ENCODE data around the gene TCF3.
"Not testable (repeated sequence)": the region's sequence is repeated elsewhere in the genome, so short reads cannot be mapped to it uniquely, and the experiment has no call there.

Gene TCF3

DNA sequence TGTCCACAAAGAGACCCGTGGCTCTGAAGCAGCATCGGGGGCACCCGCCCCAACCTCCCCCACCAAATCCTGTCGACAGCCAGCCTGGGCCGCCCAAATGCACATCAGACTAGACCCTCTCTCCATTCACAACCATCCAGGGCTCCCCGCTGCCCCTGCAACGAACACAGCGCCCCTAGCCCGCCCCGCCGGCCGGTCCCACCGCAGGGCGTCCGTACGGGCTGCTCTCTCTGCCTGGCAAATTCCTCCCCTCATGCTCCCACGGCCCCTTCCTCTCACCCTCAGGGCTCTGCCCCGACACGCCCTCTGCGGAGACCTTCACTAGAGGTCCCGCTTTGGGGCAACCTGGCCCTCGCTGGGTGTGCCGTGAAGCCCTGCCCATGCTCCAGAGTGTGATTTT lies 7.1 kb downstream of the TCF3 start:
- peaks cover 0 to 73% (median 32%) of the 10 kb centered on the region in 5 donors for H3K36me3 ChIP-seq (ENCODE audit: control insufficient read depth in 5 of 5, insufficient read depth in 5 of 5, low read length in 5 of 5)
- peaks cover 0 to 4% (median 2%) of the 10 kb centered on the region in 5 donors for H3K4me1 ChIP-seq (ENCODE audit: control insufficient read depth in 5 of 5, insufficient read depth in 5 of 5, low read length in 5 of 5)
- no peak overlapping the region for H3K9ac ChIP-seq (ENCODE audit: low read length in 5 of 5)
- H3K27ac ChIP-seq (ENCODE audit: low read depth, low read length), result no peak overlapping the region
- no peaks in the 10 kb centered on the region for H3K9me3 ChIP-seq (ENCODE audit: control insufficient read depth in 5 of 5, low read length in 5 of 5)
- no peak overlapping the region for H3K4me3 ChIP-seq (ENCODE audit: low read depth in 1 of 5, low read length in 5 of 5)
- H3K27me3 ChIP-seq (ENCODE audit: control insufficient read depth in 5 of 5, insufficient read depth in 4 of 5, low read length in 5 of 5), result no peaks in the 10 kb centered on the region

DNA sequence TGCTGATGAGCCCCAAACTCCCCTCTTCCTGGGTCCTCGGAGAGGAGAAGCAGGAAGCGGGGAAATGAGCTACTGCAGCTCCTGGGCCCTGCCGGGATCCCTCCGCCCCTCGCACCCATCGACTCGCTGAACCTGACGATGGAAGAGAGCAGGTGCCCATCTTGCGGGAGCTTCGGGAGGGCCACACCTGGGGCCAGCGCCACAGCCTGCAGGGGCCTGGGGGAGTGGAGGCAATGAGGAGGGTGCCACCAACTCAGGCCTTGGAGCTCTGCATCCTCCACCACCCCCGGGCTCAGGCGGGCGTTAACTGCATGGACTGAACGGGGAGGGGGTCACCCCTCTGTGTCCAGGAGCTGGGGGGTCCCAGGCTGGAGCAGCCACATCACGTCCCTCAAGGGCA lies 8.3 kb downstream of the TCF3 start:
- H3K27ac ChIP-seq (ENCODE audit: low read depth, low read length), result no peak overlapping the region
- H3K27me3 ChIP-seq (ENCODE audit: control insufficient read depth in 5 of 5, insufficient read depth in 4 of 5, low read length in 5 of 5), result no peaks in the 10 kb centered on the region
- H3K4me1 ChIP-seq (ENCODE audit: control insufficient read depth in 5 of 5, insufficient read depth in 5 of 5, low read length in 5 of 5), result no peaks in the 10 kb centered on the region
- no peak overlapping the region for H3K9ac ChIP-seq (ENCODE audit: low read length in 5 of 5)
- peaks cover 0 to 73% (median 37%) of the 10 kb centered on the region in 5 donors for H3K36me3 ChIP-seq (ENCODE audit: control insufficient read depth in 5 of 5, insufficient read depth in 5 of 5, low read length in 5 of 5)
- H3K9me3 ChIP-seq (ENCODE audit: control insufficient read depth in 5 of 5, low read length in 5 of 5), result no peaks in the 10 kb centered on the region
- no peak overlapping the region for H3K4me3 ChIP-seq (ENCODE audit: low read depth in 1 of 5, low read length in 5 of 5)

DNA sequence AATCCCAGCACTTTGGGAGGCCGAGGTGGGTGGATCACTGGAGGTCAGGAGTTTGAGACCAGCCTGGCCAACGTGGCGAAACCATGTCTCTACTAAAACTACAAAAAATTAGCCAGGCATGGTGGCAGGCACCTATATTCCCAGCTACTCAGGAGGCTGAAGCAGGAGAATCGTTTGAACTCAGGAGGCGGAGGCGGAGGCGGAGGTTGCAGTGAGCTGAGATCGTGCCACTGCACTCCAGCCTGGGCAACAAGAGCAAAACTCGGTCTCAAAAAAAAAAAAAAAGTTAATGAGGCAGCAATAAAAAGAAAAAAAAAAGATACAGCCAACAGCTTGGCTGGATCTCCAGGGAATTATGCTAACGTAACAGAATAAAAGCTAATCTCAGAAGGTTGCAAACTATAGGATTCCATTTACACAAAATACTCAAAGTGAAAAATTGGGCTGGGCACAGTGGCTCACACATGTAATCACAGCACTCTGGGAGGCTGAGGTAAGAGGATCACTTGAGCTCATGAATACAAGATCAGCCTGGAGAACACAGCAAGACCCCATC lies 11.4 kb downstream of the TCF3 start:
- H3K9me3 ChIP-seq (ENCODE audit: control insufficient read depth in 5 of 5, low read length in 5 of 5); H3K27me3 ChIP-seq (ENCODE audit: control insufficient read depth in 5 of 5, insufficient read depth in 4 of 5, low read length in 5 of 5); H3K27ac ChIP-seq (ENCODE audit: low read depth, low read length); H3K4me3 ChIP-seq (ENCODE audit: low read depth in 1 of 5, low read length in 5 of 5); H3K4me1 ChIP-seq (ENCODE audit: control insufficient read depth in 5 of 5, insufficient read depth in 5 of 5, low read length in 5 of 5); H3K9ac ChIP-seq (ENCODE audit: low read length in 5 of 5): not testable (repeated sequence)
- peaks cover 0 to 72% (median 34%) of the 10 kb centered on the region in 5 donors for H3K36me3 ChIP-seq (ENCODE audit: control insufficient read depth in 5 of 5, insufficient read depth in 5 of 5, low read length in 5 of 5)

DNA sequence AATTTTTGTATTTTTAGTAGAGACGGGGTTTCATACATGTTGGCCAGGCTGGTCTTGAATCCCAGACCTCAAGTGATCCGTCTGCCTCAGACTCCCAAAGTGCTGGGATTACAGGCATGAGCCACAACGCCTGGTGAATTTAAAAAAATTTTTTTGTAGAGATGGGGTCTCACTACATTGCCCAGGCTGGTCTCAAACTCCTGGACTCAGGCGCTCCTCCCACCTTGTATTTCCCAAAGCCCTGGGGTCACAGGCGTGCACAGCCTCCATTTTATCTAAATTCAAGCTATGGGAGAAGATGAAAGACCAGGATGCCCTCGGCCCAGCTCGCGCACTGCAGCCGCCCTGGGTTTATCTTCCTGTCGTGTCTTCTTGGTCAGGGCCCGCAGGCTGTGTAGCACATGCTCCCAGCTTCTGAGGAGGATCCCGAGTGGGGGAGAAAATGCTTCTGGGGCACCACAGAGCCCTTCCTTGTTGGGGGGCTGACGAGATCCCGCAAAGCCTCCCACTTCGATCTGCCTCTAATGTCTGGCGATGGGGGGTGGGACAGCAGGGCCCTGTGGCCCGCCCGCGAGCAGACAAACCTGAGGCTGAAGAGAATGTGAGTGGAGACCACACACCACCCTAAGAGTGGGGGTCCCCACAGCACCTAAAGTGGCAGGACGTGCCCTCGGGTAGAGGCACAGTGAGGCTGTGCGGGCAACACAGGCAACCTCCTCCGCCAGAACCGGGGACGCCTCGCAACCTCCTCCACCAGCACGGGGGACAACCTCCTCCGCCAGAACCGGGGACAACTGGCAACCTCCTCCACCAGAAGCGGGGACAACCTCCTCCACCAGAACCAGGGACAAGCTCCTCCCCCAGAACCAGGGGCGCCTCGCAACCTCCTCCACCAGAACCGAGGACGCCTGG lies 15.8 kb downstream of the TCF3 start:
- no peaks in the 10 kb centered on the region for H3K4me1 ChIP-seq (ENCODE audit: control insufficient read depth in 5 of 5, insufficient read depth in 5 of 5, low read length in 5 of 5)
- peaks cover 0 to 4% (median 3%) of the 10 kb centered on the region in 5 donors for H3K9me3 ChIP-seq (ENCODE audit: control insufficient read depth in 5 of 5, low read length in 5 of 5)
- no peaks in the 10 kb centered on the region for H3K27me3 ChIP-seq (ENCODE audit: control insufficient read depth in 5 of 5, insufficient read depth in 4 of 5, low read length in 5 of 5)
- no peak overlapping the region for H3K27ac ChIP-seq (ENCODE audit: low read depth, low read length)
- H3K9ac ChIP-seq (ENCODE audit: low read length in 5 of 5), result no peak overlapping the region
- H3K36me3 ChIP-seq (ENCODE audit: control insufficient read depth in 5 of 5, insufficient read depth in 5 of 5, low read length in 5 of 5), result peaks cover 0 to 57% (median 24%) of the 10 kb centered on the region in 5 donors
- H3K4me3 ChIP-seq (ENCODE audit: low read depth in 1 of 5, low read length in 5 of 5), result no peak overlapping the region

DNA sequence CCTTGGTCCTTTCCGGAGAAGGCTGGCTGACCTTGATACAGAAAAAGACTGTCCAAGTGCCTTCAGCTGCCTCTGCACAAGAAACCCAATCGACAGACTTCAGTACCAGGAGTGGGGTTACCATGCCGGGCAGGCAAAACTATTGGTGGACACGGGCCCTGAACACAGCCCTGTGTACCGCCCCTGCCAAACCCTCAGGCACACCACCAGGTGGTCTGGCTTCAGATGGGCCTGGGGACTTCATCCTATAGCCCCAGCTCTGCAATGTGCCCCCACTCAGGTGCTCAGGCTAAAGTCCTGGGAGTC lies 17.5 kb downstream of the TCF3 start:
- H3K27me3 ChIP-seq (ENCODE audit: control insufficient read depth in 5 of 5, insufficient read depth in 4 of 5, low read length in 5 of 5), result no peaks in the 10 kb centered on the region
- peaks cover 0 to 66% (median 24%) of the 10 kb centered on the region in 5 donors for H3K36me3 ChIP-seq (ENCODE audit: control insufficient read depth in 5 of 5, insufficient read depth in 5 of 5, low read length in 5 of 5)
- H3K4me1 ChIP-seq (ENCODE audit: control insufficient read depth in 5 of 5, insufficient read depth in 5 of 5, low read length in 5 of 5), result no peaks in the 10 kb centered on the region
- H3K27ac ChIP-seq (ENCODE audit: low read depth, low read length), result no peak overlapping the region
- H3K9ac ChIP-seq (ENCODE audit: low read length in 5 of 5), result no peak overlapping the region
- H3K9me3 ChIP-seq (ENCODE audit: control insufficient read depth in 5 of 5, low read length in 5 of 5), result peaks cover 0 to 4% (median 3%) of the 10 kb centered on the region in 5 donors
- H3K4me3 ChIP-seq (ENCODE audit: low read depth in 1 of 5, low read length in 5 of 5), result no peak overlapping the region

DNA sequence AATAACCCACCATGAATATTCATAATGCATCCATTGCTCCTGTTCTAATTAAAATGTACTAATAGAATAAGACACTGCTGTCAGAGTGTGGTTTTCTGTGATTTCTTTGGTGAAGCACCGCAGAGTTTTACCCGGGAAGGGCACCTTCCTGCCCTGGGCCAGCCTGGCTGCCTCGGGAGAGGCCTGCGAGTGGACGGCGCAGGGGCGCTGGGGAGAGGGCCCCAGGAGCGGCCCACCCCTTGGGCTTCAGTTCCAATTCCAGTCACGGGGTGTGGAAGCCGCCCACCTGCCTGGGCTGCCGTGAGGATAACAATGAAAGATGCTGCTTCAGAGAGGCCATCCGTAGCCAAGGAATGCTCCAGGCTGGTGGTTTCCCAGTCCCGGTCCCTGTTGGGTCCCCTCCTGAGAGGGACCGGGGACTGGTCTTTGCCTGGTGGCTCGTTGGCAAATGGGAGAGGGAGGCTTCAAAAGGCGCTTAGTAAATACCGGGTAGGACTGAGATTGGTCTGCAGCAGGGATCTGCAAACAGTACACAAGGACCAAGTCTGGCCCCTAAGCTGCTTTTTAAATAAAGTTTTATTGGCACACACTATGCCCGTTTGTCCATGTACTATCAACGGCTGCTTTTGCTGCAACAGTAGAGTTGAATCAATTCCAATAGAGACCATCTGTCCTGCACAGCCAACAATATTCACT lies 18.0 kb downstream of the TCF3 start:
- Histone ChIP-seq H3K36me3 (ENCODE audit: control insufficient read depth in 5 of 5, insufficient read depth in 5 of 5, low read length in 5 of 5) (peaks cover 0 to 65% (median 23%) of the 10 kb centered on the region in 5 donors), H3K9ac (ENCODE audit: low read length in 5 of 5) (no peak overlapping the region), H3K4me1 (ENCODE audit: control insufficient read depth in 5 of 5, insufficient read depth in 5 of 5, low read length in 5 of 5) (no peaks in the 10 kb centered on the region), H3K9me3 (ENCODE audit: control insufficient read depth in 5 of 5, low read length in 5 of 5) (peaks cover 0 to 4% (median 3%) of the 10 kb centered on the region in 5 donors), H3K27ac (ENCODE audit: low read depth, low read length) (no peak overlapping the region), H3K27me3 (ENCODE audit: control insufficient read depth in 5 of 5, insufficient read depth in 4 of 5, low read length in 5 of 5) (no peaks in the 10 kb centered on the region), H3K4me3 (ENCODE audit: low read depth in 1 of 5, low read length in 5 of 5) (no peak overlapping the region)

DNA sequence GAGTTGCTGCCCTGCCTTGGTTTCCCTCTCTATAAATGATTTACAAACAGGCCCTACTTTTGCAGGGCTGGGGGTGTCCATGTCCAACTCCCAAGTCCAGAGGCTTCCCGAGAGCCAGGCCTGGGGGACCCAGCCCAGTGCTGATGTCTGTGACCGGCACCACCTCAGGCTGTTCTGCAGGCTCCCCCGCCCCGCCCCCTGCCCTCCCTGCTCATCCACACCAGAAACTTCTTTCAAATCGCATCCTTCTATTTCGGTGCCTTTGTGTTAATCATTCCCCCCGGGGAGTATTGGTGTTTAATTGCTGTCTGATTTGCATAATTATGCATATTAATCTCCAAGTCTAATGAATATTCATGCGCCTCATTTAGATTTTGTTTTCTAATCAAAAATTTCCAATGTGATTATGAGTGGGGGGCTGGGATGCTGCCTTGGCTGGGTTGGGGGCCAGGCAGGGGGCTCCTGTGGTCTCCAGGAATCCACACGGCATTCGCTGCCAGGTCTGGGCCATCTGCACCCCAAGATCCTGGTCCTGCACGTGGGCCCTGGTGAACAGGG lies 19.1 kb downstream of the TCF3 start:
- no peaks in the 10 kb centered on the region for H3K4me1 ChIP-seq (ENCODE audit: control insufficient read depth in 5 of 5, insufficient read depth in 5 of 5, low read length in 5 of 5)
- no peak overlapping the region for H3K27ac ChIP-seq (ENCODE audit: low read depth, low read length)
- H3K36me3 ChIP-seq (ENCODE audit: control insufficient read depth in 5 of 5, insufficient read depth in 5 of 5, low read length in 5 of 5), result peaks cover 0 to 54% (median 17%) of the 10 kb centered on the region in 5 donors
- no peak overlapping the region for H3K4me3 ChIP-seq (ENCODE audit: low read depth in 1 of 5, low read length in 5 of 5)
- H3K9ac ChIP-seq (ENCODE audit: low read length in 5 of 5), result no peak overlapping the region
- peaks cover 0 to 4% (median 3%) of the 10 kb centered on the region in 5 donors for H3K9me3 ChIP-seq (ENCODE audit: control insufficient read depth in 5 of 5, low read length in 5 of 5)
- H3K27me3 ChIP-seq (ENCODE audit: control insufficient read depth in 5 of 5, insufficient read depth in 4 of 5, low read length in 5 of 5), result no peaks in the 10 kb centered on the region

DNA sequence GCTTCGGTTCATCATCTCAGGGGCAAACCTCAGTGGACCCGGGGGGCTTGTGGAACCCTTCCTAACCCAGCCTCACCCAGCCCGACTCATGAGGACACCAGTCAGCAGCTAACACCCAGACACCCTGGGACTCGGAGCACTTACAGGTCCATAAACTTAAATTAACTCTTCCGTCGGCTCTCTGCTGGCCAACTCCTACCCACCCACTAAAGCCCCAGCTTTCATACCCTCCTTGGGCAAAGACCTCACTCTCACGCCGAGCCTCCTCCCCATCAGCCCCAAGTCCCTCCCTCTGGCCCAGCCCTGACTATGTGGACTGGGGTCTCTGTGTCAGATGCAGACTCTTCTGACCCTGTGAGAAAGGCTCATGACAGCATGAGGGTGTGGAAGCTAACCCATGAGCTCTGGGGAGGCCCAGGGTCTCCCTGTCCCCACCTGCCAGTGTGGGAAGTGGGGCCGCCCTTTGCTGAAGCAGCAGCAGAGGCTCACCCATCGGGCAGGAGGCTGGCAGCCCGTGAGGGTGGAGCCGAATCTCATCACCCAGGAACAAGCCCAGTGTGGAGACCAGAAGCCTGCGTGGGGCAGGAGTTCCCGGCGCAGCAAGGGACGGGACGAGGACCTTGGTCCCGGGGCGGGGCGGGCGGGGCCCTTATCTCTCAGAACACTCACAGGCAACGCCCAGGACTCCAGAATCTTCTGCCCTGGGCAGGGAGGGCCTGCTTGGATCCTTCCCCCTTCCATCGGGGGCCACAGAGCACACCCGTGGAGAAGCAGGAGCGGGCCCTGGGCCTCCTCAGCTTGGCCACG lies 19.8 kb downstream of the TCF3 start:
- Histone ChIP-seq H3K27ac (ENCODE audit: low read depth, low read length) (no peak overlapping the region), H3K9me3 (ENCODE audit: control insufficient read depth in 5 of 5, low read length in 5 of 5) (peaks cover 0 to 4% (median 3%) of the 10 kb centered on the region in 5 donors), H3K4me1 (ENCODE audit: control insufficient read depth in 5 of 5, insufficient read depth in 5 of 5, low read length in 5 of 5) (no peaks in the 10 kb centered on the region), H3K27me3 (ENCODE audit: control insufficient read depth in 5 of 5, insufficient read depth in 4 of 5, low read length in 5 of 5) (no peaks in the 10 kb centered on the region), H3K36me3 (ENCODE audit: control insufficient read depth in 5 of 5, insufficient read depth in 5 of 5, low read length in 5 of 5) (peaks cover 0 to 48% (median 17%) of the 10 kb centered on the region in 5 donors), H3K9ac (ENCODE audit: low read length in 5 of 5) (no peak overlapping the region), H3K4me3 (ENCODE audit: low read depth in 1 of 5, low read length in 5 of 5) (no peak overlapping the region)

DNA sequence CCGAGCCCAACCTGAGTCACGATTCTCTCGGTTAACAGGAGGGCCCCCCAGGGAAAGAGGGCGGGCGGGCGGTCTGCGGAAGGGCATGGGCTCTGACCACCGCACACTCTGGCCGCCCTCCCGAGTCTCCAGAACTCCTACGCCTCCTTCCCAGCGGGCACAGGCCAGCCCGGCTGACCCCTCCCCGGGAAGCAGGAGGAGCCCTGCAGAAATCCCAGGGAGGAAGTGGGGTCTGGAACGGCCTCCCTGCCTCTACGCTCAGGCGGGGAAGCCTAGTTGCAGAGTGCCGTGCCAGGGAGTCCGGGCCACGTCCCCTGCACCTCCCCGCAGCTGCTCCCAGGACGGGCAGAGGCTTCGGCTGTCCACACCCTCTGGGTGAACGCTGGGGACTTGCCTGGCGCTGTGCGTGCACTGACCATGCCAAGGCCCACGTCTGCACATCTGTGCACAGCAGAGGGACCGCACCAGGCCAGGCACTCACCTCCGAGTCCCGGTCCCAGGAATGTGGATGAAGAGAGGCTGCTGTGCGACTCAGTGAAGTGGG lies 20.8 kb downstream of the TCF3 start:
- H3K9me3 ChIP-seq (ENCODE audit: control insufficient read depth in 5 of 5, low read length in 5 of 5), result peaks cover 0 to 4% (median 3%) of the 10 kb centered on the region in 5 donors
- no peaks in the 10 kb centered on the region for H3K27me3 ChIP-seq (ENCODE audit: control insufficient read depth in 5 of 5, insufficient read depth in 4 of 5, low read length in 5 of 5)
- H3K9ac ChIP-seq (ENCODE audit: low read length in 5 of 5), result no peak overlapping the region
- no peak overlapping the region for H3K4me3 ChIP-seq (ENCODE audit: low read depth in 1 of 5, low read length in 5 of 5)
- no peak overlapping the region for H3K27ac ChIP-seq (ENCODE audit: low read depth, low read length)
- H3K4me1 ChIP-seq (ENCODE audit: control insufficient read depth in 5 of 5, insufficient read depth in 5 of 5, low read length in 5 of 5), result no peaks in the 10 kb centered on the region
- peaks cover 0 to 48% (median 18%) of the 10 kb centered on the region in 5 donors for H3K36me3 ChIP-seq (ENCODE audit: control insufficient read depth in 5 of 5, insufficient read depth in 5 of 5, low read length in 5 of 5)
